ENCODE results near the gene KRT83. TPM values are rescaled to one million over a fixed set of nuclear protein-coding genes. Genes with fewer than 3 reads are reported as not detected.

The KRT83 gene
- polyA plus RNA-seq, 6 donors from 2014 or later = not detected

- Mint-ChIP-seq H3K4me1 (no peaks in the 10 kb centered on the region), H3K36me3 (peaks cover 0 to 8% of the 10 kb centered on the region in 2 donors), H3K27ac (peak overlapping the region in 1 of 6 donors; percentile 18), H3K27me3 (peaks cover 2 to 39% (median 6%) of the 10 kb centered on the region in 3 donors), H3K4me3 (no peak overlapping the region), H3K9me3 (peaks cover 4 to 23% (median 14%) of the 10 kb centered on the region in 7 donors)
- no peak for DNase-seq
- no peak for ATAC-seq (ENCODE audit: low read depth in 2 of 2)
Measured at GRCh38 chr12:52335598-52336262, 14.5 kb upstream of the KRT83 start.

GRCh38 chr12:52334185-52334584 is 13.0 kb upstream of the KRT83 start:
- no peak overlapping the region for H3K27ac Mint-ChIP-seq
- H3K36me3 Mint-ChIP-seq = peaks cover 0 to 8% of the 10 kb centered on the region in 2 donors
- peaks cover 4 to 23% (median 14%) of the 10 kb centered on the region in 7 donors for H3K9me3 Mint-ChIP-seq

GRCh38 chr12:52333321-52333720 is 12.1 kb upstream of the KRT83 start:
- H3K9me3 Mint-ChIP-seq = peaks cover 4 to 23% (median 6%) of the 10 kb centered on the region in 7 donors
- peaks cover 0 to 8% of the 10 kb centered on the region in 2 donors for H3K36me3 Mint-ChIP-seq

More at GRCh38 chr12:52334185-52334584, 13.0 kb upstream of the KRT83 start:
- H3K4me1 Mint-ChIP-seq = no peaks in the 10 kb centered on the region
- peaks cover 0 to 37% (median 9%) of the 10 kb centered on the region in 3 donors for H3K27me3 Mint-ChIP-seq
- no peak overlapping the region for H3K4me3 Mint-ChIP-seq
- no peak for ATAC-seq (ENCODE audit: low read depth in 2 of 2)
- DNase-seq = no peak

GRCh38 chr12:52332381-52332780 is 11.2 kb upstream of the KRT83 start:
- peaks cover 0 to 8% of the 10 kb centered on the region in 2 donors for H3K36me3 Mint-ChIP-seq
- H3K4me1 Mint-ChIP-seq = peaks cover 1 to 2% (median 1%) of the 10 kb centered on the region in 3 donors
- peaks cover 4 to 22% (median 6%) of the 10 kb centered on the region in 7 donors for H3K9me3 Mint-ChIP-seq
- ATAC-seq (ENCODE audit: low read depth in 2 of 2) (no peak), DNase-seq (no peak)
- no peak overlapping the region for H3K4me3 Mint-ChIP-seq
- H3K27me3 Mint-ChIP-seq = peaks cover 4 to 36% (median 19%) of the 10 kb centered on the region in 3 donors
- no peak overlapping the region for H3K27ac Mint-ChIP-seq

More at GRCh38 chr12:52333321-52333720, 12.1 kb upstream of the KRT83 start:
- H3K4me3 Mint-ChIP-seq = no peak overlapping the region
- no peaks in the 10 kb centered on the region for H3K4me1 Mint-ChIP-seq
- H3K27me3 Mint-ChIP-seq = peaks cover 0 to 34% (median 16%) of the 10 kb centered on the region in 3 donors
- no peak for DNase-seq
- no peak overlapping the region for H3K27ac Mint-ChIP-seq
- no peak for ATAC-seq (ENCODE audit: low read depth in 2 of 2)

- peaks cover 3 to 6% (median 5%) of the 10 kb centered on the region in 3 donors for H3K4me1 Mint-ChIP-seq
- ATAC-seq (ENCODE audit: low read depth in 2 of 2) (no peak), DNase-seq (no peak)
- H3K27me3 Mint-ChIP-seq = peaks cover 5 to 40% (median 24%) of the 10 kb centered on the region in 3 donors
- H3K27ac Mint-ChIP-seq = peak overlapping the region in 1 of 6 donors; percentile 0
- H3K9me3 Mint-ChIP-seq = peaks cover 4 to 17% (median 6%) of the 10 kb centered on the region in 7 donors
- no peak overlapping the region for H3K4me3 Mint-ChIP-seq
- peaks cover 0 to 7% of the 10 kb centered on the region in 2 donors for H3K36me3 Mint-ChIP-seq
Measured at GRCh38 chr12:52331833-52332232, 10.6 kb upstream of the KRT83 start.

GRCh38 chr12:52331039-52331438 is 9.8 kb upstream of the KRT83 start:
- no peak for DNase-seq
- Mint-ChIP-seq H3K4me3 (no peak overlapping the region), H3K27ac (no peak overlapping the region), H3K4me1 (peaks cover 3 to 6% (median 5%) of the 10 kb centered on the region in 3 donors), H3K9me3 (peaks cover 0 to 10% (median 0%) of the 10 kb centered on the region in 7 donors), H3K36me3 (no peaks in the 10 kb centered on the region), H3K27me3 (peaks cover 5 to 40% (median 30%) of the 10 kb centered on the region in 3 donors)
- ATAC-seq (ENCODE audit: low read depth in 2 of 2) = no peak

GRCh38 chr12:52327830-52328500 is 6.8 kb upstream of the KRT83 start:
- Mint-ChIP-seq H3K27me3 (peaks cover 24 to 57% (median 51%) of the 10 kb centered on the region in 3 donors), H3K4me1 (peaks cover 3 to 6% (median 5%) of the 10 kb centered on the region in 3 donors), H3K9me3 (no peaks in the 10 kb centered on the region), H3K27ac (no peak overlapping the region), H3K36me3 (no peaks in the 10 kb centered on the region), H3K4me3 (no peak overlapping the region)
- ATAC-seq (ENCODE audit: low read depth in 2 of 2) (no peak), DNase-seq (no peak)

- no peak overlapping the region for H3K4me3 Mint-ChIP-seq
- H3K9me3 Mint-ChIP-seq = no peaks in the 10 kb centered on the region
- peak; percentile 71 to 72 for ATAC-seq (ENCODE audit: low read depth in 2 of 2)
- H3K4me1 Mint-ChIP-seq = peaks cover 3 to 6% (median 5%) of the 10 kb centered on the region in 3 donors
- DNase-seq = peak; percentile 36
- H3K36me3 Mint-ChIP-seq = no peaks in the 10 kb centered on the region
- H3K27me3 Mint-ChIP-seq = peaks cover 26 to 64% (median 55%) of the 10 kb centered on the region in 3 donors
- peak overlapping the region in 1 of 6 donors; percentile 2 for H3K27ac Mint-ChIP-seq
Measured at GRCh38 chr12:52327052-52327829, 6.0 kb upstream of the KRT83 start.

- Mint-ChIP-seq H3K27me3 (peaks cover 41 to 79% (median 66%) of the 10 kb centered on the region in 3 donors), H3K36me3 (no peaks in the 10 kb centered on the region), H3K4me3 (no peak overlapping the region), H3K27ac (no peak overlapping the region), H3K4me1 (peaks cover 3 to 6% (median 5%) of the 10 kb centered on the region in 3 donors), H3K9me3 (no peaks in the 10 kb centered on the region)
- DNase-seq = no peak
- ATAC-seq (ENCODE audit: low read depth in 2 of 2) = no peak
Measured at GRCh38 chr12:52324153-52324444, 2.9 kb upstream of the KRT83 start.

- no peak overlapping the region for H3K4me3 Mint-ChIP-seq
- no peak for ATAC-seq (ENCODE audit: low read depth in 2 of 2)
- peaks cover 3 to 6% (median 5%) of the 10 kb centered on the region in 3 donors for H3K4me1 Mint-ChIP-seq
- peaks cover 41 to 79% (median 67%) of the 10 kb centered on the region in 3 donors for H3K27me3 Mint-ChIP-seq
- no peaks in the 10 kb centered on the region for H3K36me3 Mint-ChIP-seq
- no peak for DNase-seq
- no peaks in the 10 kb centered on the region for H3K9me3 Mint-ChIP-seq
- peak overlapping the region in 1 of 6 donors; percentile 26 for H3K27ac Mint-ChIP-seq
Measured at GRCh38 chr12:52323416-52324152, 2.4 kb upstream of the KRT83 start.

- Mint-ChIP-seq H3K27me3 (peaks cover 41 to 83% (median 73%) of the 10 kb centered on the region in 3 donors), H3K9me3 (no peaks in the 10 kb centered on the region), H3K4me3 (no peak overlapping the region), H3K36me3 (no peaks in the 10 kb centered on the region), H3K4me1 (peaks cover 3 to 6% (median 5%) of the 10 kb centered on the region in 3 donors), H3K27ac (no peak overlapping the region)
- ATAC-seq (ENCODE audit: low read depth in 2 of 2) (no peak), DNase-seq (no peak)
Measured at GRCh38 chr12:52323001-52323400, 1.8 kb upstream of the KRT83 start.

- Mint-ChIP-seq H3K27me3 (peaks cover 36 to 78% (median 73%) of the 10 kb centered on the region in 3 donors), H3K4me3 (no peak overlapping the region), H3K4me1 (peaks cover 0 to under 1% (median under 1%) of the 10 kb centered on the region in 3 donors), H3K9me3 (no peaks in the 10 kb centered on the region), H3K27ac (no peak overlapping the region), H3K36me3 (no peaks in the 10 kb centered on the region)
- ATAC-seq (ENCODE audit: low read depth in 2 of 2) (no peak), DNase-seq (no peak)
Measured at GRCh38 chr12:52322069-52322468, 871 bp upstream of the KRT83 start.

GRCh38 chr12:52321418-52321817 is 220 bp upstream of the KRT83 start:
- Mint-ChIP-seq H3K4me3 (no peak overlapping the region), H3K9me3 (no peaks in the 10 kb centered on the region), H3K27me3 (peaks cover 36 to 72% (median 71%) of the 10 kb centered on the region in 3 donors), H3K27ac (no peak overlapping the region), H3K36me3 (no peaks in the 10 kb centered on the region), H3K4me1 (no peaks in the 10 kb centered on the region)
- ATAC-seq (ENCODE audit: low read depth in 2 of 2) (no peak), DNase-seq (no peak)
